Suprapubic skin (tissue), 4 donors: ENCODE data around the gene KANSL2.

Source experiments
- CTCF ChIP-seq, 2 donors: fragments of 200-600 bp in 1 of 2; fragments of 450-650 bp in 1 of 2; sonication (generic) in 1 of 2; IDR thresholded peaks; one replicate each; pipeline ENCODE4 v1.5.1; 2016 to 2019; ENCODE audit warnings: antibody characterized with exemption in 2 of 2, mild to moderate bottlenecking in 1 of 2, moderate library complexity in 1 of 2
- EP300 ChIP-seq: sonication (generic); formaldehyde crosslinking; IDR thresholded peaks from one replicate; pipeline ENCODE4 v1.6.1; 2017; ENCODE audit warnings: antibody characterized with exemption
- POLR2AphosphoS5 ChIP-seq, 3 donors: sonication (generic); formaldehyde crosslinking; IDR thresholded peaks; one replicate each; pipeline ENCODE4 v1.6.1; 2017; ENCODE audit warnings: antibody characterized with exemption in 3 of 3

DNA sequence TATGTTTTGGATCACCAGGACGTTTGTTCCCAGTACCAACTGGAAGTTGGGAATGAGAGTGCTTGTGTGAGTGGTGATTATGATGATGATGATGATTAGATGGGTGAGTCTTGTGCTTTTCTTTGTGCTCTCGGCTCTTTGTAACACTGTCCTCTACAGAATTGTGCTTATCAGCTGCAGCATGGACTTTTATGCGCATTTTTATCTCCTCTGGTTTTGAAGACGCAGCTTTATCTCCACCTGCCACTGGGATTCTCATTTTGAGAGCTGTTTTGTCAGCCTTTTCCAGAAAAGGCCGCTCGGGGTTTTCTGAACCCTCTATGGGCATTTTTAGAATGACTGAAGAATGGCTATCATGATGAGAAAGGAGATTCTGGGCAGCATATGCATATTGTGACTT, 11.5 kb upstream of the KANSL2 start:
- TF ChIP-seq CTCF (IDR thresholded peaks at IDR 0.05) = no peak
- TF ChIP-seq EP300 = no peak
- no peak for TF ChIP-seq POLR2AphosphoS5 (IDR thresholded peaks at IDR 0.05)
